Activated CD8-positive, alpha-beta memory T cell treated with anti-CD3 and anti-CD28 coated beads, Interleukin-2, amount 50 U/mL, for 24 hours (primary cell): ENCODE measurements around the gene ZNF575.
"Not testable (repeated sequence)": the region's sequence is repeated elsewhere in the genome, so short reads cannot be mapped to it uniquely, and the experiment has no call there.

ENCODE experiments used
- DNase-seq: peaks from one replicate; pipeline ENCODE4 v3.0.0-alpha.2; 2020; ENCODE audit errors: extremely low read depth

Gene ZNF575

DNA sequence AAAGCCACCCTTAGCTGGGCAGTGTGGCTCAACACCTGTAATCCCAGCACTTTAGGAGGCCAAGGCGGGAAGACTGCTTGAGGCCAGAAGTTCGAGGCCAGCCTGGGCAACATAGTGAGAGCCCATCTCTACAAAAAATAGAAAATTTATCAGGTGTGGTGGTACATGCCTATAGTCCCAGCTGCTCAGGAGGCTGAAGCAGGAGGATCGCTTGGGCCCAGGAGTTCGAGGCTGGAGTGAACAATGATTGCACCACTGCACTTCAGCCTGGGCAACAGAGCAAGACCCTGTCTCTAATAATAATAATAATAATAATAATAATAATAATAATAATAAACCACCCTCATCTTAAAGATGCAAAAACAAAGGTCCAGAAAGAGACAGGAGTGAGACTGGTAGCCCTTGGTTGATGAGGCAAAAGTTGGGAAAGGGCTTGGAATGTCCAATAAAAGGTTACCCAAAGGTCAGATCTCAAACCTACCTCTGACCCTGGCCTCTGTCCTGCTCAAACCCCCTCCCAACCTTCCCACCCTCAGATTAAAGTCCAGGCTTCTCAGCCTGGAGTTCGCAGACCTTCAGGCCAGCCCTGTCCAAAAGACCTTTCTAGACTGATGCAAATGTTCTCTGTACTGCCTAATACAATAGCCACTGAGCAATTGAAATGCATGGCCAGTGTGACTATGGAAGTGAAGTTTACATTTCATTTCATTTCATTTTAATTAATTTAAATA lies 9.1 kb downstream of the ZNF575 start:
- no peak for DNase-seq

DNA sequence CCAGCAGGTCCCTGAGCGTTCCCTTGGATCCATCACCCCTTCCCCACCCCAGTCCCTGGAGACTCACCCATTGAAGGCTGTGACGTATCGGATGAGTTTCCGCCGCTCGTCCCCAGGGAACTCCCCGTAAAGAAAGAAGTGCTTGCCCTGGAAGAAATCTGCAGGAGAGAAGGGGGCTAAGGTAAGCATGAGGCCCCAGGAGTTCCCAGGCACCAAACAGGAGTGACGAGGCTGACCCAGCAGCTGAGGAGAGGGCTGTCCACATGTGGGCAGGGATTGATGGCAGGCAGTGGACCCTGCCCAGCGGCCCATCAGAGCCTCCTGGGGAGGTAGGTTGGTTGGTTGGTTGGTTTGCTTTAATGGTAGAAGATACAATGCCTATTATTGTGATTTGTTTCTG lies 11.1 kb downstream of the ZNF575 start:
- DNase-seq, result no peak

DNA sequence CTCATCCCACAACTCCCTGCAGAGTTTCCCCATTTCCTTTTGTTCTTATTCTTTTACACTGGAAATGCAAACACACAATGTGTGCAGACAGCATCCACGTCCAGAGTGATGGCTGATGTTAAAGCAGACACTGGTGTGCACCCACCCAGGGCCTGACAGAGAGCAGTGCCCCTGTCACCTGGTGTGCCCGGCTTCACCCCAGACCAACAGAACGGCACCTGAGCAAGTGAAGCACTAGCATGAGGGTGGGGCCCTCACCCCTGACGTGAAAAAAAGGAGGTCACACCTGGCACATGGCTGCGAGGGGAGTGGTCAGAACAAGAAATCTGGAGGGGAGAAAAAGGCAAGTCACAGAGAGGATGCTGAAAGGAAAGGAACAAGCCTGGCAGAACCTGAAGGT lies 12.3 kb downstream of the ZNF575 start:
- no peak for DNase-seq

DNA sequence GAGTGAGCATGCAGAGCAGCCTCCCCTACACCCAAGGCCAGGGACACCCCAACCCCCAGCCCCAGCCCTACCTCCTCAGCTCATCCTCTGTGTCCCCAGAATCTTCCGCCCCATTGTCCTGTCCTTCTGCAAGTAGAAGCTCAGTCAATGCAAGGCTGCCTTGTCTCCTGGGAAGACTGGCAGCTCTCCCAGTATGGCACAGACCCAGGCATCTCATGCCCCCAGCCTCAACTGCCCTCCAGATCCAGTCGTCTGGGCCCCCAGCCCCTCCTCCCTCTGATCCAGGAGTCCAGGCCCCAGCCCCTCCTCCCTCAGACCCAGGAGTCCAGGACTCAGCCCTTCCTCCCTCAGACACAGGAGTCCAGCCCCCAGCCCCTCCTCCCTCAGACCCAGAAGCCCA lies 13.0 kb downstream of the ZNF575 start:
- no peak for DNase-seq

DNA sequence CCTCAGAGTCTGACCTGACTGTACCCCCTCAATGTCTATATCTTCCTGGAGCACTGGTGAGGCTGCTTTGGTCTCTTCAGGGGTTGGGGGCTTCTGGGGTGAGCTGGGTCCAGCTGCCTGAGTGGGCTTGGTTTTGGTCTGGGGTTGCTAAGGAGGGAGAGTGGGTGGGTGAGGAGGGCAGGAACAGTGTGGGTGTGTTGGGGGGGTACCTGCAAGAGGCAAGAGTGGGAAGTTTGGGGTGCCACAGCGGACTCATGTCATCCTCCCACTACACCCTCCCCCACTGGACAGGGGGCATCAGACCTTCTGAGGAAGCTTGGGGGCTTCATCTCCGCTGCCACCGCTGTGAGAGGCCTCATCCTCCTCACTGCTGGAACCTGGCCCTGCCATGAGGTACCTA lies 13.6 kb downstream of the ZNF575 start:
- DNase-seq, result no peak

DNA sequence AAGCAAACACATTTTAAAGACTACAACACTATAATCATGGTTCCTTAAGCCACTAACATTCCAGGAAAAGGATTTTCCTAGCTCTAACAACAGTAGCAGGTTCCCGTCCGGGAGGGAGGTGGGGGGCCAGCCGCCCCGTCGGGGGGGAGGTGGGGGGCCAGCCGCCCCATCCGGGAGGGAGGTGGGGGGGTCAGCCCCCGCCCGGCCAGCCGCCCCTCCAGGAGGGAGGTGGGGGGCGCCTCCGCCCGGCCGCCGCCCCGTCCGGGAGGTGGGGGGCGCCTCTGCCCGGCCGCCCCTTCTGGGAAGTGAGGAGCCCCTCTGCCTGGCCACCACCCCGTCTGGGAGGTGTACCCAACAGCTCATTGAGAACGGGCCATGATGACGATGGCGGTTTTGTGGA lies 14.9 kb downstream of the ZNF575 start:
- DNase-seq, result not testable (repeated sequence)

DNA sequence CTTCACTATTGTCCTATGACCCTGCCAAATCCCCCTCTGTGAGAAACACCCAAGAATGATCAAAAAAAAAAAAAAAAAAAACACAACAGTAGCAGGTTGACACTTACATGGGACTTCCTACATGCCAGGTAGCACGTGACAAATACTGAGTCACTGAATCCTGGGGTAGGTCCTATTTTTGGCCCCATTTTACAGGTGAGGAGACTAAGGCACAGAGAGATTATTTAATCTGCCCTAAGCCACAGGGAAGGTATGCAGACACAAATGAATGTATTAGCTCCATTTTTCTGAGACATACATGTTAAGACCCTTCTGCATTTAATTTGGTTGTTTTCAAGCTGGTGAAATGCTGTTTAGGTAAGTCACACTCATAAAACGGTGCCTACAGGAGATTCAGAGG lies 15.7 kb downstream of the ZNF575 start:
- DNase-seq, result no peak

DNA sequence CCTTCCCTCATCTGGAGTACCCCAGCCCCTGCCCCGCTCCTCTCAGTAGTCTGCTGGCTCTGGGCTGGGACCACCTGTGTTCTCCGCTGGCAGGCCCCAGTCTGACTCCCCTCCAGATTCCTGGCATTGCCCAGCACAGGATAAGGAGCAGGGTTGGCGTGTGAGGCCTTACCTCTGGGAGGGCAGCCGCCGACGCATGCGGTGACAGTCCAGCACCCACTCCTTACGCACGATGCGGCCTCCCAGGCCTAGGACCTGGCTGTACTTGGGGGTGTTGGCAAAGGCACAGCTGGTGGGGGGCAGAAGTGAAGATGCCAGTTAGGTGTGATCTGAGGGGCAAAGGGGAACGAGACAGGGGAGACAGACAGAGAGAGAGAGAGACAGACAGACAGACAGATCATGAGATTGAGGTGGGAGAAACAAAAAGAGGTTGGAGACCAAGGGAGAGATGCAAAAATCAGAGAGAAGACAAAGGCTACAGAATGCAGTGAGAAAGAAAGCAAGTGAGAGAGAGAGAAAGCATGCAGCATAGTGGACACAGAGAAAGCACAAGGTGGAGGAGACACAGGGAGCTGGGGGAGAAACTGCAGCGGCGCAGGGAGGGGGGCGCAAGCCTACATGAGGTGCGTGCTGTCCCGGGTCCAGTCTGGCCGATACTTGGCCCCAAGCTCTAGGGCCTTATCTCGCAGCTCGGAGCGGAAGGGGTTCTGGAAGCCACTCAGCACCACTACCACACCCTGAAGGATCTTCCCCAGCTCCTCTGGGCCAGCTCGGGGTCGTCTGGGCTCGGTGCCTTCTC lies 18.6 kb downstream of the ZNF575 start:
- no peak for DNase-seq

DNA sequence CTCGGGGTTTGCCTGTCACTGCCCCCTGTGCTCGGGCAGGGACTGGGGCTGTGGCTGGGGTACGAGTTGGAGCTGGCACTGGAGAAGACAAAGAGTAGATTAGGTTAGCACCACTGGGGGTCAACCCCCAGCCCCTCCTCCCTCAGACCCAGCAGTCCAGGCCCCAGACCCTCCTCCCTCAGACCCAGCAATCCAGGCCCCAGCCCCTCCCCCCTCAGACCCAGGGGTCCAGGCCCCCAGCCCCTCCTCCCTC lies 19.1 kb downstream of the ZNF575 start:
- DNase-seq, result no peak

DNA sequence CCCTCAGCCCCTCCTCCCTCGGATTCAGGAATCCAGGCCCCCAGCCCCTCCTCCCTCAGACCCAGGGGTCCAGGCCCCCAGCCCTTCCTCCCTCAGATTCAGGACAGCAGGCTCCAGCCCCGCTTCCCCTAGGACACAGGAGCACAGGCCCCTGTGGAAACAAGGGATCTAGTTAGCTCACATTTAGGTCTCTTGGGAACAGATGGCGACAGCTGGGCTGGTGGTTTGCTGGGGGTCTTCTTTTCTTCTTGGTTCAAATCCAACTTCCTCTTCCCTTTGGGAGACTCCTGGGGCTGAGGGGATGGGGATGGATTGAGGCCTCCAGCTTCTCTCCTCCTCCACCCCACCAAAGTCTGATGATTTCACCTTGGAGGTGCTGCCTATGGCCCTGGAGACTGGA lies 19.6 kb downstream of the ZNF575 start:
- DNase-seq, result no peak

DNA sequence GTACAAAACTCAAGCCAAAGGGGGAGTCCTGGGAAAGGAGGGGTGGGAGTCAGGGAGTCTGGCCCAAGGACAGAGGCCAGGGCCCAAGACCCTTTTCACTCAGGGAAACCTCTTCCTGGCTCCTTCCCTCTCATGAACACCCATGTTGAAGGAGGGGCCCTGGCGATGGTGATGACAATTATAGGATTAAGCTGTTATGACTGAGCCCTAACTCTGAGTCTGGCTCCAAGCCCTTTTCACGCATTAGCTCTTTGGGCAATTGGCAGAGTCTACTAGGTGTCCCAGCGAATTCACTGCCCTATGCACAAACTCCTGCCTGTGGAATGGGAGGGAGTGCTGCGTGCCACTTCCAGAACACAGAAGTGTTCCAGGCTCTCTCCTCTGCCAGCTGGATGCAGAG lies 20.7 kb downstream of the ZNF575 start:
- no peak for DNase-seq

DNA sequence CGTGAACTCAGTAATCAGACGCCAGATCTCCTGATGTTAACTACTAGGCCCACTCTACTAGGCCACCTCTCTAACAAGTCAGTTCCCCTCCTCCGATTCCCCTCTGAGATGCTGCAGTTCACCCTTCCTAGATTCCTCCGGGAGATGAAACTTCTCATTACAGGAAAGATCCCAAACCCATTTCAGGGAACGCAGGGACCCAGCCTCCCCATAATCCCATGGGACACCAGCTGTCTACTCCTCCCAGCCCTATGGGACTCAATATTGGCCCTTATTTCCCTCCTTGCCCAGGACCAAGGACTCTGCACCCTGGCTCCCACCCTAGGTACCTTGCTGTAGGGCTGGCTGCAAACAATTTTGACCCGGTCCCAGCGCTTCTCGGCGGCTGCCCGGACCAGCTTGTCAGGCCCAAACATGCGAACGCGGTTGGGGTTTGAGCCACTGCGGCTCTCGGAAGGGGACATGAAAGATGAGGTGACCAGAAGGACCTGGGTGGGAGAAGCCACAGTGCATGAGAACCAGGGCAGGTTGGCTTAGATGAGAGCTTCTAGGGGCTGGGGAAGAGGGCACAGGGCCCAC lies 21.4 kb downstream of the ZNF575 start:
- DNase-seq, result no peak

DNA sequence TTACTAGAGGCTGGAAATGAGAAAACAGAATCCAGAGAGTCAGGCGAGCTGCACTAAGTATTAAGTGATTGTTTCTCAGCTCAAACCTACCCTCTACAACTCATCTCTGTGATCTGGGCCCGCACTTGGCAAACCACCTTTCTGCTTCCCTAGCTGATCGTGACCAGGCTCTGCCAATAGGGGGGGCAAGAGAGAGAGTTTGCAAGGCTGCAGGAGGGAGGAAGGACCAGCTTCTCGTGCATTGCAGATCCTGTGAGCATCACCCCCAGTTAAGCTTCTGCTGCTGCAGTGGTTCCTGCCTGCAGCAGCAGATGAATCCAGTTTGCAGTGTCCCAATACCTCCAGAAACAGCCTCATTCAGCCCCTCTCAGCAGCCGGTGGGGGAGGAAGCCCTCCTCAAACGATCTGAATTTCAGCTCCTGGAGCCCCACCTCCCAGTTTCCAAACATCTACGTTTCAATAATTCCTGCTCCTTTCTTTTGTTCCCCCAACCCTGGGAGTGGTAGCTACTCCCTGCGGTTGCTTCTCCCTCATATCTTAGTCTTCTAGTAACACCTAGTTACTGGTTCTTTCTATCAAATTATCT lies 22.3 kb downstream of the ZNF575 start:
- DNase-seq, result peak; percentile 65

DNA sequence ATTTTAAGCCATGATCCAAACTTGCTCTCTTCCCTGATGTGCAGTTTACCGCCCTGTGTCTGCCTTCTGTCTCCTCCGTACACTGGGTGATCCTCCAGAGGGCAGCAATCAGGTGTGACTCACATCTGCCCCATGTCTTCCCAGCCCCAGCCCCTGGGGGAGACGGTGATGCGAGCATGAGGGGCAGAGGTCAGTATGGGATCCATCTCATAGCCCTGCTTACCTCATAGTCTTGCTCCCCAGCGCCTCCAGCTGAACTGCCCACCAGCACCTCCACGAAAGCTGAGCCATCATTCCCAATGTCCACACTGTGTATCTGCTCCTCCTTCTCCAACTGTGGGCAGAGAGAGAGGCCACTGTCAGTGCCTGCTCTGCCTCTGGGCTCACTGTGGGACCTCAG lies 27.7 kb downstream of the ZNF575 start:
- DNase-seq, result no peak

DNA sequence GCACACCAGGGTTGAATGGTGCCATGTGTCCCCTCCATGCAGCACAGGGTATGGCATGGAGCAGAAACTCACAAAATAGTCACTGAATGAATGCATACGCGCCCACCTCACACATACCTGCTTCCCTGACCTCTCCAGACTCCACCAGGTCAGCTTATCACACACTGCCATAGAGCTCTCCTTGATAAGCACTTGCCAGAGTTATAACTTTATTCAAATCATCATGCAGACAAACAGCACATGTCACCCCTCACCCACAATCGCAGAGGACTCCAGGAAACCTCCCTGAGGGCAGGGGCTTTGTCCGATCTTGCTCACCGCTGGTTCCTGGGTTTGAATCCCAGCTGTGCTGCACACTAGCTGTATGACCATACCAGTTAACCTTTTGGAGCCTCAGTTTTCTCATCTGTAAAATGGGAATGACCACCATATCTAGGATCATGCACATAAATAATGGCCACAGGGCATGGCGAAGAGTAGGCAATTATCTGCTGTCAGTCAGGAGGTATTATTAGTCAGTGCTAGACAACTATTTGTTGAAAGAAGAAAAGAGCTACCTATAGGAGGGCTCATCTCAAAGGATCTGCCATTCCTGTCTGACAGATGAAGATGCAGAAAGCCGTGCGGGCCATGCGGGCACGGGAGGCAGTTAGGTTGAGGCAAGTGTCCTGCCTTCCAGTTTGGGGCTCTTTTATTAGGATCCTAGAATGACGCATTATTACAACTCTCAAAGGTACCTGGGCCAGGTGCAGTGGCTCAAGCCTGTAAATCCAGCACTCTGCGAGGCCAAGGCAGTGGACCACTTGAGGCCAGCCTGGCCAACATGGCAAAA lies 28.4 kb downstream of the ZNF575 start:
- no peak for DNase-seq

DNA sequence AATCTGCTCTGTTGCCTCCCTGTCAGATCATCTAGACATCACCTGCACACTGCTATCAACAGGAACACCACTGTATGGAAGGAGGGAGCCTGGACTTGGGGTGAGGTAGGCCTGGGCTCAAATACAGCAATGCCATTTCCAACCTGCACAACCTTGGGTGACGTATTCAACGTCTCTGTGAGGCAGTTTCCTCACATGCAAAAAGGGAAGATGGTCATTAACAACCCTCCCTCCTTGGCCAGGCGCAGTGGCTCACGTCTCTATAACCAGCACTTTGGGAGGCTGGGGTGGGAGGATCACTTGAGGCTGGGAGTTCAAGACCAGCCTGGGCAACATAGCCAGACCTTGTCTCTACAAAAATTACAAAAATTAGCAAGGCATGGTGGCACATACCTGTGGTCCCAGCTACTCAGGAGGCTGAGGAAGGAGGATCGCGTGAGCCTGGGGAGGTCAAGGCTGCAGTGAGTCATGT lies 29.3 kb downstream of the ZNF575 start:
- no peak for DNase-seq

DNA sequence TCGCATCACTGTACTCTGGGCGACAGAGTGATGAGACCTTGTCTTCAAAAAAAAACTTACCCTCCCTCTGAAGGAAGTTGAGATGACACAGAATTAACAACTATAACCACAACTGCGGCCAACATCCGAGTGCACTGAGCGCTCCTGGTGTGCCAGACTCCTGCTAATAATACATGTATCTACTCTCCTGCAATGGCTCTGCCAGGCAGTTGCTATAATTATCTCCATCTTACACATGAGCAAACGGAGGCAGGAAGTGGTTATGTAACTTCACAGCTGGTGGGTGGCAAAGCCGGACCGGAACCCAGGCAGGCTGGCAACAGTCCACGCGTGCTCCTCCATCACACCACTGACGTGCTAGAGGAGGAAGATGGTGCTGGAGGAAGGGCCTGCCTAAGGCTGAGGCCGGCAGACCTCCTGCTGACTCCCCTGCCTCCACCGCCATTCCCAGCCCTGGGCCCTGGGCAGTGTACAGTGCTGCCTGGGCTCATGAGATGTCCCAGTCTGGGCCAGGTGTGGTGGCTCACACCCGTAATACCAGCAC lies 29.8 kb downstream of the ZNF575 start:
- peak; percentile 36 for DNase-seq

DNA sequence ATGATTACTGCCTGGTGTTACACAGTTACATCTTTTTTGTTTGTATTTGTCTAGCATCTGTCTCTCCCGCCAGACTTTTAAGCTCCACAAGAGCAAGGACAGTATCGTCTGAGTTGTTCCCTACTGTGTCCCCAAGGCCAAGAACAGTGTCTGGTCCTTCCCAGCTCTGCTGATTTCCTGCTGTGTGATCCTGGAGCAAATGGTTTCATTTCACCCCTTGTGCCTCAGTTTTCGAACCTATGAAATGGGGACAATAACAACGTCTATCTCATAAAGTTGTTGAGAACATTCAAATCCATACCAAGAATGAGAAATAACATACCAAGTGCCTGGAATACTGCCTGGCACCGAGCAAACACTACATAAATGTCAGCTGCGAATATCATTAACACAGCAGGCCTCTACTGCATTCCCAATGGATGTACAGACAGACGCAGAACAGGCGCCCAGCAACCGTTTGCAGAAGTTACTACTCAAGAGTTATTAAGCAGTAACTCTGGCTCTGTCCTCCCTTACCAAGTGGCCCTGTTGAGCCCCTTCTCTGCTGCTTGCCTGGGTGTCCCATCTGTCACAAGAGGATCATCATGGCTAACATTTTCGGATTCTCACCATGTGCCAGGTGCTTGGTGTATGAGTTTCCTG lies 30.9 kb downstream of the ZNF575 start:
- no peak for DNase-seq

DNA sequence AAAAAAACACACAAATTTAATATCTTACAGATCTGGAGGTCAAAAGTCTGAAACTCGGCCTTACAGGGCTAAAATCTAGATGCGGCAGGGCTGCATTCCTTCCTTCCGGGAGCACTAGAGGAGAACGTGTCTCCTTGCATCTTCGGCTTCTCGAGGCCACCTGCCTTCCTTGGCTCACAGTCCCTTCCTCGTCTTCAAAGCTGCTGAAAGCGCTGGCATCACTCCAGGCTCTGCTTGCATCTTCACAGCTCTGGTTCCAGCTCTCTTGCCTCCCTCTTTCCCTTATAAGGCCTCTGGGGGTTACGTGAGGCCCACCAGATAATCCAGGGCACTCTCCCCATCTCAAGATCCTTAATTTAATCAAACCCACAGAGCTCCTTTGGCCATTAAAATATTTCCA lies 31.8 kb downstream of the ZNF575 start:
- DNase-seq, result no peak

DNA sequence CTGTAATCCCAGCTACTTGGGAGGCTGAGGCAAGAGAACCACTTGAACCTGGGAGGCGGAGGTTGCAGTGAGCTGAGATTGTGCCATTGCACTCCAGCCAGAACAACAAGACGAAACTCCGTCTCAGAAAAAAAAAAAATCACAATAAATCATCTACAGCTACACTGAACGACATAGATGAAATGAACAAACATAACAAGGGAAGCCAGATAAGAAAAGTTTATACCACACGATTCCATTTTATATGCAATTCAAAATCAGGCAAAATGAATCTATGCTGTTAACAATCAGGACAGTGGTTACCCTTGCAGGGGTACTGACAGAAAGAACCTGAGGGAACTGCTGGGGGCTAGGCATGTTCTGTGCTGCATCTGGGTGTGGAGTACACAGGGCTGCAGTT lies 36.7 kb downstream of the ZNF575 start:
- no peak for DNase-seq

DNA sequence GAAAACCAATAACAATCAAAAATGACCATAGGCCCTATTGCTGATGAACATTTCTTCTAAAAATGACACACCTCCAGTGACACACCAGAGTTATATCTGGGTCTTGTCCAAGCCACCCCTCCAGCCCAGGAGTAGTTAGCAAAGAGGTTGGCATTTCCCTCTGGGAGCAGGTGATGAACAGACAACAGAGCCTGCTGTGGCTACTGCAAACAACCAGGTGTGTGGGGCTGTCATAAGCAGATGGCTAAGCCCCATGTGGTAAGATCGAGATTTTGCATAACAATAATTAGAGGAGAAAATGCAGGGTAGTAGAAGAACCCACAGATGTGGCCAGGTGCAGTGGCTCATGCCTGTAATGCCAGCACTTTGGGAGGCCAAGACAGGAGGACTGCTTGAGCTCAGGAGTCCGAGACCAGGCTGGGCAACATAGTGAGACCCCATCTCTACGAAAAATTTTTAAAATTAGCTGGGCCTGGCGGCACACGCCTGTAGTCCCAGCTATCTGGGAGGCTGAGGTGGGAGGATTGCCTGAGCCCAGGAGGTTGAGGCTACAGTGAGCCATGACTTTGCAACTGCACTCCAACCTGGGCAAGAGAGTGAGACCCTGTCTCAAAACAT lies 37.3 kb downstream of the ZNF575 start:
- DNase-seq, result no peak
